Measurements from ENCODE around the gene ATXN7.

Gene ATXN7

DNA sequence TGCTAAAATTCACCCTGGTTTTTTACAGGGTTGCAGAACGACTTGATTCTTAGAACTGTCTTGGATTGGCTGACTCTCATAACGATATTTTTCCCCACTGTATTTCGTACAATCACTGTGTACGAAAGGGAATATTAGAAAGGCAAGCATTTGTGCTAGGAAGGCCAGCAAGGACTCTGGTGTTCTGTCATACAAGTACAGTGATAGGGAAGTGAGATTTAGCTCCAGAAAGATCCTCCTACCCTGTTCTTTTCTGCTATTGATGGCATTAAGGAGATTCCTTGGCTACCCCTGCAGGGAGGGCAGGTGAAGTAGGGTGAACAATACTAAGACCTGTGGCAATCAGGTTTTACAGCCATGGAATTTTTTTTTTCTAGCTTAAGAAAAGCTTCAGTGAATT, 102.3 kb downstream of the ATXN7 start:
- H3K9ac ChIP-seq (ENCODE audit: low read depth, low read length) = no peak overlapping the region
- H3K9me3 ChIP-seq (ENCODE audit: control insufficient read depth, insufficient read depth, low read length) = no peaks in the 10 kb centered on the region
- H3K4me1 ChIP-seq (ENCODE audit: insufficient read depth, low read length) = peaks cover 41% of the 10 kb centered on the region
- H3K36me3 ChIP-seq (ENCODE audit: insufficient read depth, low read length) = no peaks in the 10 kb centered on the region

DNA sequence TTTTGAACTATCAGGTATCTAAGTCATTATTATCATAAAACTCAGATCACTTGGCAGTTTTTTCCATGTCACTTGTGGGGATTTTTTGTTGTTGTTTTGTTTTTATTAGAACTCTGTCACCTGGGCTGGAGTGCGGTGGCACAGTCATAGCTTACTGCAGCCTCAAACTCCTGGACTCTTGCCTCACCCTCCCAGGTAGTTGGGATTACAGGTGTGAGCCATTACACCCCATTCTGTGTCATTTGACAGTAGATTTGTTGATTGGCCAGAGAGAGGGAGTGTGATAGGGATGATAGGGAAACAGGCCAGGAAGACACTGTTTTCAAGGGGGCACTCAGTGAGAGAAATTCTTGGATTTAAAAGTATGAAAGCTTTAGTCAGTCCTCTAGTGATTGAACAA, 103.2 kb downstream of the ATXN7 start:
- peaks cover 48% of the 10 kb centered on the region for H3K4me1 ChIP-seq (ENCODE audit: insufficient read depth, low read length)
- no peak overlapping the region for H3K9ac ChIP-seq (ENCODE audit: low read depth, low read length)
- no peaks in the 10 kb centered on the region for H3K9me3 ChIP-seq (ENCODE audit: control insufficient read depth, insufficient read depth, low read length)
- H3K36me3 ChIP-seq (ENCODE audit: insufficient read depth, low read length) = no peaks in the 10 kb centered on the region

DNA sequence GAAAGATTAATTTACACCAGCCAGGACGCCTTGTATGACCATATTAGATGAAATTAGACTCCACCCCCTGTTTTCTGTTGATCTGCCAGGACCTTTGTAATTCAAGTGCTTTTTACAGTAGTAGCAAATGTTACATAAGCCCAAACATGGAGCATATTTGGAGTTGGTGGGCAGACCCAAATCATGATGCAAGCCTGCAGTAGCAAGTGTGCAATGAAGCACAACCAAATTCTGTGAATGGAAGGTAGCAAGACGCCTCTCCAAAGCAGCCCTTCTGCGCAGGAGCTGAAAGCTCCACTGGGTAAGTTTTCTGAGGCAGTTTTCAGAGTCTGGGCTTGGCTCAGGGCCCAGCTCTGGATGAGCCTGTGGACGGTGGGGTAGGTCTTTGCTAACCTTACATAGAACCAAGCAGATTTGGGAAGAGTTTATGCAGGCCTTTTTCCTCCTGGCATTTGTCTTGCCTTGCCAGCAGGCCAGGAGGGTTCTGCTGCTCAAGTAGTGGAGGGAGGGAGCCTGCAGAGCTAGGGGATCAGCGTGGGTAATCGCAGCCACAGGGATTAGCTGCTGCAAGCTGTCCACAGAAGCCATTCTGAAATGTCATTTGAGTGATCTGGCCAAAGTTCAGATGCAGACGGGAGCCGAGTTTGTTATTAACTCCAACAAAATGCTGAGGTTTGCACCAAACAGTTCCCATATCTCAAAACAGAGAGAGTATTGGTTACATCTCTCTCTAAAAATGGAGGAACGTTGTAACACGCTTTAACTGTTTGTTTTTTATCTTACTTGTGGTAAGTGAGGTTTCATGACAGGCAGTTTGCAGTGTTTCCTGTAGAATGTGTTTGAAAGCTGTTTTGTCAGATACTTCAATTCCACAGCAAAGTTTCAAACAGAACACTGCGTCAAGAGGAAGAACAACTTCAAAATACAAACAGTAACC, 104.3 kb downstream of the ATXN7 start:
- Histone ChIP-seq H3K36me3 (ENCODE audit: insufficient read depth, low read length) (no peaks in the 10 kb centered on the region), H3K4me1 (ENCODE audit: insufficient read depth, low read length) (peaks cover 56% of the 10 kb centered on the region), H3K9ac (ENCODE audit: low read depth, low read length) (no peak overlapping the region), H3K9me3 (ENCODE audit: control insufficient read depth, insufficient read depth, low read length) (no peaks in the 10 kb centered on the region)

DNA sequence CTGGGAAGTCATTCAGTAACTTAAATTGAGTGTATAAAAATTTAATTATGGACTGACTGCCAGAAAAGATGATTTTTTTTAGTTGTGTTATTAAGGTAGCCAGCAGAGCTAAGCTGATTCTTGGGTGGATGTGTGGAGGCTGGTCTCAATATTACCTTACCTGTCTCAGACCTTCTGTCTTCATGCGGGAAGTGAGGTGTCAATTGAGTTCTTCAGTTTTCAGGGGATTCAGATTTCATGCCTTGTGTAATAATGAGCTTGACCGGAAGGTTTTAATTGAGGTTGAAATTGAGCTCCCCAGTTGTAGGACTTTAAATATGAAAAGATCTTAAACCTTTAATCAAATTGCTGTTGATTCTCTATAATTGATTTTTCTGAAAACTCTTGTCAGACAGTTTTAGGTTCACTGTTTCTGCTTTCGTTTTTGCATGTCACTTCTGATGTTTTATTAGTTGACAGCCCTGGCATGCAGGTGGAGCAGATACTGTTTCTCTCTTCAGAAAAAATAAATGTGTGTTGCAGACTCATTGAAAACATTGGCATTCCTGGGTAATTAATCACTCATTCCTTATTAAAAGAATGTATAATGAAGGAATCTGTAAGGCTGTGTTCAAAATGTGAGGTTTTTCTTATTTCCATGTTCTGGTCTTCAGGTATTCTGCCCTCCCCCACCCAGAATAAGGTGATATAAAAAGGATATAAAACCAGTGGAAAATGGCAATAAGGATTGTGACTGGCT, 105.1 kb downstream of the ATXN7 start:
- H3K9ac ChIP-seq (ENCODE audit: low read depth, low read length) = no peak overlapping the region
- no peaks in the 10 kb centered on the region for H3K9me3 ChIP-seq (ENCODE audit: control insufficient read depth, insufficient read depth, low read length)
- H3K36me3 ChIP-seq (ENCODE audit: insufficient read depth, low read length) = no peaks in the 10 kb centered on the region; the same call in 1 of the 2 replicates
- H3K4me1 ChIP-seq (ENCODE audit: insufficient read depth, low read length) = peaks cover 56% of the 10 kb centered on the region

DNA sequence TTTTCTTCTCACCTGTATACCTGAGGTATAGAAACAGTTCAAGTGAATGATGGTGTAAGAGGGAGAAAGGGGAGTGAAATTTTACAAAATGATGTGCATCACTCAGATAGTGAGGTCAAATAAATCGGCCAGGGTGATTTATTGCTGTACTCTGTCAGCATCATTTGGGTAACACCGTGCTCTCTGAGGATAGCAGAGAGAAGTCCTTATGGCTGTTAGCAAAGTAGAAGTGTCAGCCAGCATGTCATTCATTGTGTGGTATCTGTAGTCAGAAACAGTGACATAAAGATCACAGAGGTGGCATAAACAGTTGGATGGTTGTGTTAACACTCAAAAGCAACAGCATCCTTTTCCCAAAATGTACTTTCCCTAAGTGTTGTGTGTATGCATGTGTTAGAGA, 106.2 kb downstream of the ATXN7 start:
- Histone ChIP-seq H3K4me1 (ENCODE audit: insufficient read depth, low read length) (peaks cover 51% of the 10 kb centered on the region), H3K36me3 (ENCODE audit: insufficient read depth, low read length) (no peaks in the 10 kb centered on the region; the same call in 1 of the 2 replicates), H3K9ac (ENCODE audit: low read depth, low read length) (no peak overlapping the region), H3K9me3 (ENCODE audit: control insufficient read depth, insufficient read depth, low read length) (no peaks in the 10 kb centered on the region)

DNA sequence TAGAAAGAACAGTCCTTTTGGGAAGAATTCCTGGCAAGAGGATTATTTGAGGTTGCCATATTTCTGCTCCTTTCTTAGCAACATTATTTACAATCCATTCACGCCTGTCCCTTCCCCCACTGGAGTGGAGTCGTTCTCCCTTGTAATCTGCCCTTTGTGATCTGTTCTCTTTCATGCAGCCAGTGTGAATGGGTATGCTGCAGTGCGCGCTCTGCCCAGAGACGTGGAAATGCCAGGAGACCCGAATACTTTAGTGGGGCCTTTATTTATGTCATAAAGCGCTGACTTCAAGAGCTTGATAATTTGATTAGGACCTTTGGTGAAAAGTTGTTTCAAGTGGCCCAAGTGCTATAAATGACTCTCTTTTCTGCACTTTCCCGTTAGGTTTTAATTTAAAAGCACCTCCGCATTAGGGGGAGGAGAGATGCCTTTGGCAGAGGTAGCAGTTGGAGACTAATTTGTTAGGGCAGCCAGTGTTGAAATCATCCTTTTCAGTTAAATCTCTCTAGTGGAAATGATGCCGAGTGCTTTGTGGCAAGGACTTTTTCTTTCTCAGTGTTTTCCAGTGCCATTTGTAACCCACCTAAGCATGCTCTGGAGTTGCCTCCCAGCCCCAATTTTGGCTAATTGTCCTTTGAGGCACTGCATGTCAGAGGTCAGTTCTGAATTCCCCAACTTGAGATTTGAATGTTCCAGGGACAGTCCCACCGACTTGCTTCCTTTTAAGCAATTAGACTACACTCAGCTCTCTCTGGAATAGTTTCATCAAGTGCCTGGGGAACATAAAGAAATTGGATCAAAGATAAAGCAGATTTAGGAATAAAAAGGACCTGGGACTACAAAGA, 107.2 kb downstream of the ATXN7 start:
- Histone ChIP-seq H3K9me3 (ENCODE audit: control insufficient read depth, insufficient read depth, low read length) (no peaks in the 10 kb centered on the region), H3K4me1 (ENCODE audit: insufficient read depth, low read length) (peaks cover 51% of the 10 kb centered on the region), H3K36me3 (ENCODE audit: insufficient read depth, low read length) (no peaks in the 10 kb centered on the region; the same call in 1 of the 2 replicates), H3K9ac (ENCODE audit: low read depth, low read length) (peak overlapping the region; percentile 19)

DNA sequence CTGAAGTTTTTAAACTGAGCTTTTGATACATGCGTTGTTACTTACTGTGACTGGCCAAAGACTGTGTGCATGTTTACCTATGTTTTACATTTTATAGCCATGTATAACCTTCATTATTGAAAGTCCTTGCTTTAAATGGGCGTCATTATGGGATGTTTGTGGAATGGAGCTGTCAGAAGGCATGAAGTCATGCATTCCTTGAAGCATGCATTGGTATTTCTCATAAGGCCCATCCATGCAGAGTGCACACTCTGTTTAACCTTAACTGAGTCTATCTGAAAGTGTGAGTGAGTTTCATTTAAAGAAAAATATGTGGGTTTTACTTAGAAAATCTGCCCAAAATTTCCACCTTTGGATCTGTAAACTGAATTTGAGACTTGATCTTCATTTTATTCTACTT, 108.5 kb downstream of the ATXN7 start:
- Histone ChIP-seq H3K4me1 (ENCODE audit: insufficient read depth, low read length) (peaks cover 51% of the 10 kb centered on the region), H3K36me3 (ENCODE audit: insufficient read depth, low read length) (peaks cover 2% of the 10 kb centered on the region; the same call in 1 of the 2 replicates), H3K9ac (ENCODE audit: low read depth, low read length) (no peak overlapping the region), H3K9me3 (ENCODE audit: control insufficient read depth, insufficient read depth, low read length) (no peaks in the 10 kb centered on the region)

DNA sequence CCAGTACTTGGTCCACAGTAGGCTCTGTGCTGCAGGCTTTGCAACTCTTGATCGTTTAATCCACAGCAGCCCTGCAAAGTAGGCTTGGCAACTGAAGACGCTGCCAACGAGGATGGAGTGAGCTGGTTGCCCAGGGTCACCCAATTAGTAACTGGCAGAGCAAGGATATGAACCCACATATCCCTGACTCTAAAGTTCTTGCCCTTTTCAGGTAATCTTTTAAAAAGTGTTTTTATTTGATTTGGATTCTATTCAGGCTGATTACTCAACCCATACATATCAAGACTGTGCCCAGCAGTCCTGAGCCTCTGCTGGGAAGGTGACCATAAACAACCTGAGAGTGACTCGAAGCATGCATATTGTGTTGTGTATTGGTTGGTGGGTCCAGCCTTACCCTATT, 109.3 kb downstream of the ATXN7 start:
- H3K36me3 ChIP-seq (ENCODE audit: insufficient read depth, low read length) = peaks cover 2% of the 10 kb centered on the region; the same call in 1 of the 2 replicates
- H3K9ac ChIP-seq (ENCODE audit: low read depth, low read length) = no peak overlapping the region
- peaks cover 45% of the 10 kb centered on the region for H3K4me1 ChIP-seq (ENCODE audit: insufficient read depth, low read length)
- no peaks in the 10 kb centered on the region for H3K9me3 ChIP-seq (ENCODE audit: control insufficient read depth, insufficient read depth, low read length)

DNA sequence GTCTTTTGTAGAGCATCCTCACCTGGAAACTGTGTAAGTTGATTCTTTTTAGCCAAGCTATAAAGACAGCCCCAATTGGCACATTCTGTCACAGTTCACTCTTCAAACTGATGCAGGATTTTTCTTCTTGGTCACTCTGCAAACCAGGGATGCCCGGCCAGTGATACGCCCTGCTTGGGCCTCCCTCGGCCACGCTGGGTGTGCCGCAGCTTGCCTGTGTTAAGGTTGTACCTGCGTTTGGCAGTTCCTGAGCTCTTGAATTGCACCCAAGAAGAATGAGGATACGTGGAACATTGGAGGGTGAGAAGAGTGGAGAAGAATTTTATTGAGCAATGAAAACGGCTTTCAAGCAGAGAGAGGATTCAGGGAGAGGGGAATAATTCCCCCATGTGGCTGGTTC, 109.7 kb downstream of the ATXN7 start:
- Histone ChIP-seq H3K4me1 (ENCODE audit: insufficient read depth, low read length) (peaks cover 41% of the 10 kb centered on the region), H3K9ac (ENCODE audit: low read depth, low read length) (no peak overlapping the region), H3K36me3 (ENCODE audit: insufficient read depth, low read length) (peaks cover 2% of the 10 kb centered on the region; the same call in 1 of the 2 replicates), H3K9me3 (ENCODE audit: control insufficient read depth, insufficient read depth, low read length) (no peaks in the 10 kb centered on the region)

DNA sequence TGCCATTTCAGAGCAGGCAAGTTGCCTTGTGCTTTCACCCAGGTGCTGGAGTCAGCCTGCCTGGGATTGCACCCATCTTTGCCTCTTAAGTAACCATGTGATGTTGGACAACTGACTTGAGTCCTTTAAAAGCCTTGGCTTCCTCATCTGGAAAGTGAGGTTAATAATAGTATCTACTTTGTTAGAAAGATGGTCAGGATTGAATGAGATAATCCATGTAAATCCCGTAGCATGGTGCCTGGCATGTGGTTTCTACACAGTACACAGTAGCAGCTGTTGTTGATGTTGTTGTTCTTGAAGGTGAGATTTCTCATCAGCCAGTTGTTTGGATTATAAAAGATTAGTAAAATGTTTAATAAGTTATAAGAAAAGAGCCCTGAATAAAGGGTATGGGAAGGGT, 110.8 kb downstream of the ATXN7 start:
- peaks cover 31% of the 10 kb centered on the region for H3K4me1 ChIP-seq (ENCODE audit: insufficient read depth, low read length)
- peaks cover 2% of the 10 kb centered on the region; the same call in 1 of the 2 replicates for H3K36me3 ChIP-seq (ENCODE audit: insufficient read depth, low read length)
- H3K9me3 ChIP-seq (ENCODE audit: control insufficient read depth, insufficient read depth, low read length) = no peaks in the 10 kb centered on the region
- H3K9ac ChIP-seq (ENCODE audit: low read depth, low read length) = no peak overlapping the region

DNA sequence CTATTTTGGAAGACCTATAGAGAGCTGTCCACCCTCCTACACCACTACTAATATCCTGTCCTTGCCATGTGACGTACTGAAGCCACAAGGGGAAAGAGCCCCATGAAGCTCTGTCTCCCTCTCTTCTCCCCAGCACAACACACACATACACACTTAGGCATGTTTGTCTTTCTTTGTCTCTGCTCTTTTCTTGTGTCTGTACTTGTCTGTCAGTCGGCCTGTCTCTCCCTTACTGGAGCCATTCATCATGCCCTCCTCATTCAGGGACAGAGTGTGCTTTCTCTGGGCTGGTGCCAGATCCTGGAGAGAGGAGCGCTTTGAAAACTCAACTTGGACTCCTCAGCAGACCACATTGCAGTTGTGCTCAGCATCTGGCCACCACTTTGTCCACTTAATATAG, 112.1 kb downstream of the ATXN7 start:
- H3K36me3 ChIP-seq (ENCODE audit: insufficient read depth, low read length) = peaks cover 2% of the 10 kb centered on the region; the same call in 1 of the 2 replicates
- no peaks in the 10 kb centered on the region for H3K9me3 ChIP-seq (ENCODE audit: control insufficient read depth, insufficient read depth, low read length)
- peaks cover 18% of the 10 kb centered on the region for H3K4me1 ChIP-seq (ENCODE audit: insufficient read depth, low read length)
- no peak overlapping the region for H3K9ac ChIP-seq (ENCODE audit: low read depth, low read length)

DNA sequence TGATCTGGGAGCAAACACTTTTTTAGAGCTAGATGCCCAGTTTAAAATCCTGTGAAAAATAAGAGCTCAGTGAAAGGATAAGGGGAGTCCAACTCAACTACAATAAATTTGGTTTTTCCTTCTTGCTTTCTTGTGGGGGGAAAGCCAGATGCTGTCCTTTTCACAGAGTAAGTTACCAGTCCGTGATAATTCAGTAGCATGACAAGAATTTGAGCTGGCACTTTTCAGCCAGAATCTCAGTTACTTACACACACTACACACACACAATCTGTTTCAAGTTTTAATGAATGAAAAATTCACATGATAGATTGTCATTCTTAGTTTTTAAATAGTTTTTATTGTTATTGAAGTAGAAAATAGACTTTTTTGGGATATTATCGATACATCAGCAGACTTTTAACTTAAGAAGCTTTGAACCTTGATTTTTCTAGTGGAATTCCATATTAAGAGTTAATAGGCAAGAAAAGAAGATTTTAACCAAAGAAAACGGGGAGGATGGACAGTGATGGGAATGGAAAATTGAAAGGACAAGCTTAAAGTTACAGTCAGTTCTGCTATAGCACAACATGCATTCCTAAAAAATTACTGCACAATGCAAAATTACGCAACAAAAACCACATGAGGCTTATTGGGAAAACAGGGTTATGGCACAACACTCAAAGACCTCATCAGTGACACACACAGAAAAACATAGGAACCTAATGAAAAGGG, 112.6 kb downstream of the ATXN7 start:
- peaks cover 12% of the 10 kb centered on the region for H3K4me1 ChIP-seq (ENCODE audit: insufficient read depth, low read length)
- H3K9ac ChIP-seq (ENCODE audit: low read depth, low read length) = no peak overlapping the region
- no peaks in the 10 kb centered on the region for H3K9me3 ChIP-seq (ENCODE audit: control insufficient read depth, insufficient read depth, low read length)
- peaks cover 2% of the 10 kb centered on the region; the same call in 1 of the 2 replicates for H3K36me3 ChIP-seq (ENCODE audit: insufficient read depth, low read length)

DNA sequence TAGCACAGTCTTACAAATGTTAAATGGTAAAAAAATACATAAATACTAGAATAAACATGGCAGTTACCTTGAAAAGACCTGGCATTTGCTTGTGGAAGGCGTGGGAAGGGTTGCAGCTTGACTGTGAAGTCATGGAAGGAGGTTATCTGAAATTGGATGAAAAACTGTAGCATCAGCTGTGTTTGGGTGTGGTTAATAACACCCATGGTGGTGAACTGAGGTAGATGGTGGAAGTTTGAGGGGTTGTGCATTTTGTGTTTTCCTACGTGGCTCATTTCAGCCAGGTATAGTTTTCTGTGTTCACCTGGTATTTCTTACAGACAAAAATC, 113.2 kb downstream of the ATXN7 start:
- Histone ChIP-seq H3K36me3 (ENCODE audit: insufficient read depth, low read length) (peaks cover 2% of the 10 kb centered on the region; the same call in 1 of the 2 replicates), H3K9ac (ENCODE audit: low read depth, low read length) (no peak overlapping the region), H3K4me1 (ENCODE audit: insufficient read depth, low read length) (peaks cover 9% of the 10 kb centered on the region), H3K9me3 (ENCODE audit: control insufficient read depth, insufficient read depth, low read length) (no peaks in the 10 kb centered on the region)
